HEK293 (cell line): Measurements from ENCODE around the gene UBE2G2.

Source experiments
- KLF10 ChIP-seq: fragments of 450-650 bp; IDR thresholded peaks from 2 replicates; pipeline ENCODE4 v1.5.1; 2018; ENCODE audit warnings: missing biosample characterization, mild to moderate bottlenecking, missing genetic modification characterization
- KLF8 ChIP-seq: fragments of 450-650 bp; formaldehyde crosslinking; IDR thresholded peaks from 2 replicates; pipeline ENCODE4 v1.5.1; 2016; ENCODE audit warnings: missing biosample characterization, missing genetic modification characterization
- OSR2 ChIP-seq: fragments of 450-650 bp; formaldehyde crosslinking; IDR thresholded peaks from 2 replicates; pipeline ENCODE4 v1.5.1; 2016; ENCODE audit warnings: missing biosample characterization, missing genetic modification characterization
- WT1 ChIP-seq: fragments of 450-650 bp; formaldehyde crosslinking; IDR thresholded peaks from 2 replicates; pipeline ENCODE4 v1.5.1; 2016; ENCODE audit warnings: missing biosample characterization, missing genetic modification characterization
- YY1 ChIP-seq: fragments of 450-650 bp; formaldehyde crosslinking; IDR thresholded peaks from 2 replicates; pipeline ENCODE4 v1.5.1; 2018; ENCODE audit warnings: missing biosample characterization, missing genetic modification characterization
- ZFHX2 ChIP-seq: fragments of 450-650 bp; formaldehyde crosslinking; conservative IDR thresholded peaks from 2 replicates; pipeline ENCODE4 v1.5.1; 2016; ENCODE audit warnings: missing biosample characterization, missing genetic modification characterization
- ZFP37 ChIP-seq: fragments of 450-650 bp; formaldehyde crosslinking; IDR thresholded peaks from 2 replicates; pipeline ENCODE4 v1.5.1; 2016; ENCODE audit warnings: missing biosample characterization, missing genetic modification characterization
- ZNF184 ChIP-seq: fragments of 450-650 bp; IDR thresholded peaks from 2 replicates; pipeline ENCODE4 v1.5.1; 2018; ENCODE audit warnings: missing biosample characterization, mild to moderate bottlenecking, missing genetic modification characterization
- ZNF221 ChIP-seq: fragments of 450-650 bp; formaldehyde crosslinking; IDR thresholded peaks from 2 replicates; pipeline ENCODE4 v1.5.1; 2017; ENCODE audit warnings: missing biosample characterization, missing genetic modification characterization, borderline replicate concordance
- ZNF23 ChIP-seq: fragments of 450-650 bp; formaldehyde crosslinking; IDR thresholded peaks from 2 replicates; pipeline ENCODE4 v1.5.1; 2016; ENCODE audit warnings: missing biosample characterization, missing genetic modification characterization, borderline replicate concordance
- ZNF311 ChIP-seq: fragments of 450-650 bp; formaldehyde crosslinking; IDR thresholded peaks from 2 replicates; pipeline ENCODE4 v1.5.1; 2017; ENCODE audit warnings: missing biosample characterization, missing genetic modification characterization, borderline replicate concordance
- ZNF341 ChIP-seq: fragments of 450-650 bp; formaldehyde crosslinking; IDR thresholded peaks from 2 replicates; pipeline ENCODE4; 2016; ENCODE audit warnings: low read depth, missing biosample characterization, missing genetic modification characterization
- ZNF37A ChIP-seq: fragments of 450-650 bp; IDR thresholded peaks from 2 replicates; pipeline ENCODE4 v1.5.1; 2018; ENCODE audit warnings: missing biosample characterization, missing genetic modification characterization
- ZNF510 ChIP-seq: fragments of 450-650 bp; formaldehyde crosslinking; IDR thresholded peaks from 2 replicates; pipeline ENCODE4 v1.5.1; 2018; ENCODE audit warnings: mild to moderate bottlenecking, missing genetic modification characterization, missing biosample characterization; ENCODE audit not compliant: insufficient replicate concordance
- ZNF530 ChIP-seq: fragments of 450-650 bp; formaldehyde crosslinking; IDR thresholded peaks from 2 replicates; pipeline ENCODE4 v1.5.1; 2016; ENCODE audit warnings: low read depth, missing biosample characterization, missing genetic modification characterization
- ZNF549 ChIP-seq: fragments of 450-650 bp; IDR thresholded peaks from 2 replicates; pipeline ENCODE4 v1.5.1; 2018; ENCODE audit warnings: missing biosample characterization, missing genetic modification characterization, mild to moderate bottlenecking, inconsistent platforms, moderate library complexity
- ZNF561 ChIP-seq: fragments of 450-650 bp; IDR thresholded peaks from 2 replicates; pipeline ENCODE4 v1.5.1; 2018; ENCODE audit warnings: missing biosample characterization, missing genetic modification characterization, borderline replicate concordance
- ZNF621 ChIP-seq: fragments of 450-650 bp; formaldehyde crosslinking; IDR thresholded peaks from 2 replicates; pipeline ENCODE4 v1.5.1; 2017; ENCODE audit warnings: missing biosample characterization, missing genetic modification characterization
- ZNF677 ChIP-seq: fragments of 450-650 bp; IDR thresholded peaks from 2 replicates; pipeline ENCODE4 v1.5.0; 2018; ENCODE audit warnings: missing biosample characterization, mild to moderate bottlenecking, missing genetic modification characterization, moderate library complexity
- ZNF701 ChIP-seq: fragments of 450-650 bp; formaldehyde crosslinking; IDR thresholded peaks from 2 replicates; pipeline ENCODE4 v1.5.1; 2016; ENCODE audit warnings: missing biosample characterization, missing genetic modification characterization
- ZNF707 ChIP-seq: fragments of 450-650 bp; formaldehyde crosslinking; IDR thresholded peaks from 2 replicates; pipeline ENCODE4 v1.5.1; 2016; ENCODE audit warnings: missing biosample characterization, missing genetic modification characterization
- ZNF768 ChIP-seq: fragments of 450-650 bp; formaldehyde crosslinking; IDR thresholded peaks from 2 replicates; pipeline ENCODE4 v1.5.1; 2018; ENCODE audit warnings: missing biosample characterization, mild to moderate bottlenecking, missing genetic modification characterization
- ZNF785 ChIP-seq: fragments of 450-650 bp; formaldehyde crosslinking; IDR thresholded peaks from 2 replicates; pipeline ENCODE4 v1.5.1; 2016; ENCODE audit warnings: missing biosample characterization, missing genetic modification characterization
- ZSCAN30 ChIP-seq: fragments of 450-650 bp; IDR thresholded peaks from 2 replicates; pipeline ENCODE4 v1.5.1; 2018; ENCODE audit warnings: missing biosample characterization, mild to moderate bottlenecking, missing genetic modification characterization, moderate library complexity
- TF ChIP-seq, protein P1 (sequence below): fragments of 450-650 bp; formaldehyde crosslinking; IDR thresholded peaks from 2 replicates; pipeline ENCODE4 v1.5.1; 2016; ENCODE audit warnings: missing biosample characterization, missing genetic modification characterization
- TF ChIP-seq, protein P2 (sequence below): fragments of 450-650 bp; formaldehyde crosslinking; IDR thresholded peaks from 2 replicates; pipeline ENCODE4 v1.5.1; 2016; ENCODE audit warnings: missing biosample characterization, missing genetic modification characterization
- TF ChIP-seq, protein P3 (sequence below): IDR thresholded peaks from 2 replicates; pipeline ENCODE4 v1.6.1; 2011; ENCODE audit warnings: mild to moderate bottlenecking, low read depth, low read length, borderline replicate concordance
- TF ChIP-seq, protein P4 (sequence below): fragments of 450-650 bp; formaldehyde crosslinking; IDR thresholded peaks from 2 replicates; pipeline ENCODE4 v1.5.1; 2017; ENCODE audit warnings: missing biosample characterization, missing genetic modification characterization
- TF ChIP-seq, protein P5 (sequence below): fragments of 450-650 bp; formaldehyde crosslinking; IDR thresholded peaks from 2 replicates; pipeline ENCODE4 v1.5.1; 2016; ENCODE audit warnings: missing biosample characterization, missing genetic modification characterization
- TF ChIP-seq, protein P6 (sequence below): fragments of 450-650 bp; formaldehyde crosslinking; IDR thresholded peaks from 2 replicates; pipeline ENCODE4 v1.5.1; 2017; ENCODE audit warnings: missing biosample characterization, missing genetic modification characterization
- TF ChIP-seq, protein P7 (sequence below): fragments of 450-650 bp; formaldehyde crosslinking; IDR thresholded peaks from 2 replicates; pipeline ENCODE4 v1.5.1; 2016; ENCODE audit warnings: missing biosample characterization, missing genetic modification characterization

Gene UBE2G2

DNA sequence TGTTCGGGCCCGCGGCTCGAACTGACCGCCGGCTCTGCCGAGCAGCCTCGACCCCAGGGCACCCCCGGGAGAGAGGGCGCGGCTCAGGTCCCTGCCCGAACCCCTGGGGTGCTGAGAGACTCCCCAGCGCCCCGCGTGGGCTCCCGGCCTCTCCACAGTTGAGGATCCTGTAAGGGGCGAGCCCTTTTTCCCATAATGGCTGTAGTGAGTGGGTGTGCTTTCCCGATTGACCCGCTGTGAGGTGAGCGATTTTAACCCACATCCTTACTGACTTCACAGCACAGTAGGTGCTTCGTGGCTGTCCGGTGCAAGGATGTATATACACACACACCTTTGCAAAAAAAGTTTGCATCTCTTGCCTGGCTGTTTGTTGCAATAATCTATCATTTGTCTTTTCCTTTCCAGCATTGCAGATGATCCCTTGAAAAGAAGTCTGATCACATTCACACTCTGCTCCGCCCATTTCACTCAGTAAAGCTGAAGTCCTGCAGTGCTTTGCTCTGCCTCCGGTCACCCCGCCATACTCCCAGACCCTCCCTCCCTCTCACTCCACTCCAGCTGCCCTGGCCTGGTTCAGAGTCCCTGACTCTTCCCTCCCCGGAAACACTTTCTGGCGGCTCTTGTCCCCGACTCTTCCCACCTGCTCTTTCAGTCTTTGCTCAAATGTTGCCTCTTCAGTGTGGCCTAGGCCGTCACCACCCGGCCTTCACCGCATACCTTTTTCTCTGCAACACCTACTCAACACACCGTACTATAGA, 955 bp upstream of the UBE2G2 start (continued):
- TF ChIP-seq, protein P1, sequence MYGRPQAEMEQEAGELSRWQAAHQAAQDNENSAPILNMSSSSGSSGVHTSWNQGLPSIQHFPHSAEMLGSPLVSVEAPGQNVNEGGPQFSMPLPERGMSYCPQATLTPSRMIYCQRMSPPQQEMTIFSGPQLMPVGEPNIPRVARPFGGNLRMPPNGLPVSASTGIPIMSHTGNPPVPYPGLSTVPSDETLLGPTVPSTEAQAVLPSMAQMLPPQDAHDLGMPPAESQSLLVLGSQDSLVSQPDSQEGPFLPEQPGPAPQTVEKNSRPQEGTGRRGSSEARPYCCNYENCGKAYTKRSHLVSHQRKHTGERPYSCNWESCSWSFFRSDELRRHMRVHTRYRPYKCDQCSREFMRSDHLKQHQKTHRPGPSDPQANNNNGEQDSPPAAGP = no peak
- no peak for TF ChIP-seq ZNF785
- no peak for TF ChIP-seq OSR2
- peak; percentile 35; the same call in 1 of the 2 replicates for TF ChIP-seq ZNF561 (tag by site-specific recombination)
- TF ChIP-seq ZSCAN30 = no peak
- no peak for TF ChIP-seq ZNF768 (tag by site-specific recombination)
- no peak for TF ChIP-seq YY1
- TF ChIP-seq ZNF621 (tag by site-specific recombination) = no peak
- TF ChIP-seq ZNF184 (tag by site-specific recombination) = 0 out of 2 replicates have a peak, but pooled peaks have one; percentile 8
- TF ChIP-seq ZNF221 (tag by site-specific recombination) = no peak
- TF ChIP-seq ZNF23 (tag by site-specific recombination) = no peak
- TF ChIP-seq WT1 (tag by site-specific recombination) = no peak
- no peak for TF ChIP-seq ZNF707 (tag by site-specific recombination)
- no peak for TF ChIP-seq ZNF510
- TF ChIP-seq ZNF677 (tag by site-specific recombination) = no peak
- TF ChIP-seq, protein P2, sequence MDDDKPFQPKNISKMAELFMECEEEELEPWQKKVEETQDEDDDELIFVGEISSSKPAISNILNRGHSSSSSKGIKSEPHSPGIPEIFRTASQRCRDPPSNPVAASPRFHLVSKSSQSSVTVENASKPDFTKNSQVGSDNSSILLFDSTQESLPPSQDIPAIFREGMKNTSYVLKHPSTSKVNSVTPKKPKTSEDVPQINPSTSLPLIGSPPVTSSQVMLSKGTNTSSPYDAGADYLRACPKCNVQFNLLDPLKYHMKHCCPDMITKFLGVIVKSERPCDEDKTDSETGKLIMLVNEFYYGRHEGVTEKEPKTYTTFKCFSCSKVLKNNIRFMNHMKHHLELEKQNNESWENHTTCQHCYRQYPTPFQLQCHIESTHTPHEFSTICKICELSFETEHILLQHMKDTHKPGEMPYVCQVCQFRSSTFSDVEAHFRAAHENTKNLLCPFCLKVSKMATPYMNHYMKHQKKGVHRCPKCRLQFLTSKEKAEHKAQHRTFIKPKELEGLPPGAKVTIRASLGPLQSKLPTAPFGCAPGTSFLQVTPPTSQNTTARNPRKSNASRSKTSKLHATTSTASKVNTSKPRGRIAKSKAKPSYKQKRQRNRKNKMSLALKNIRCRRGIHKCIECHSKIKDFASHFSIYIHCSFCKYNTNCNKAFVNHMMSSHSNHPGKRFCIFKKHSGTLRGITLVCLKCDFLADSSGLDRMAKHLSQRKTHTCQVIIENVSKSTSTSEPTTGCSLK (tag by site-specific recombination) = no peak
- no peak for TF ChIP-seq ZNF37A (tag by site-specific recombination)
- no peak for TF ChIP-seq KLF8 (tag by site-specific recombination)
- TF ChIP-seq ZNF530 (tag by site-specific recombination) = no peak
- TF ChIP-seq, protein P3, sequence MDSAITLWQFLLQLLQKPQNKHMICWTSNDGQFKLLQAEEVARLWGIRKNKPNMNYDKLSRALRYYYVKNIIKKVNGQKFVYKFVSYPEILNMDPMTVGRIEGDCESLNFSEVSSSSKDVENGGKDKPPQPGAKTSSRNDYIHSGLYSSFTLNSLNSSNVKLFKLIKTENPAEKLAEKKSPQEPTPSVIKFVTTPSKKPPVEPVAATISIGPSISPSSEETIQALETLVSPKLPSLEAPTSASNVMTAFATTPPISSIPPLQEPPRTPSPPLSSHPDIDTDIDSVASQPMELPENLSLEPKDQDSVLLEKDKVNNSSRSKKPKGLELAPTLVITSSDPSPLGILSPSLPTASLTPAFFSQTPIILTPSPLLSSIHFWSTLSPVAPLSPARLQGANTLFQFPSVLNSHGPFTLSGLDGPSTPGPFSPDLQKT = no peak
- TF ChIP-seq, protein P4, sequence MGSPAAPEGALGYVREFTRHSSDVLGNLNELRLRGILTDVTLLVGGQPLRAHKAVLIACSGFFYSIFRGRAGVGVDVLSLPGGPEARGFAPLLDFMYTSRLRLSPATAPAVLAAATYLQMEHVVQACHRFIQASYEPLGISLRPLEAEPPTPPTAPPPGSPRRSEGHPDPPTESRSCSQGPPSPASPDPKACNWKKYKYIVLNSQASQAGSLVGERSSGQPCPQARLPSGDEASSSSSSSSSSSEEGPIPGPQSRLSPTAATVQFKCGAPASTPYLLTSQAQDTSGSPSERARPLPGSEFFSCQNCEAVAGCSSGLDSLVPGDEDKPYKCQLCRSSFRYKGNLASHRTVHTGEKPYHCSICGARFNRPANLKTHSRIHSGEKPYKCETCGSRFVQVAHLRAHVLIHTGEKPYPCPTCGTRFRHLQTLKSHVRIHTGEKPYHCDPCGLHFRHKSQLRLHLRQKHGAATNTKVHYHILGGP = no peak
- TF ChIP-seq ZNF549 (tag by site-specific recombination) = no peak
- TF ChIP-seq, protein P5, sequence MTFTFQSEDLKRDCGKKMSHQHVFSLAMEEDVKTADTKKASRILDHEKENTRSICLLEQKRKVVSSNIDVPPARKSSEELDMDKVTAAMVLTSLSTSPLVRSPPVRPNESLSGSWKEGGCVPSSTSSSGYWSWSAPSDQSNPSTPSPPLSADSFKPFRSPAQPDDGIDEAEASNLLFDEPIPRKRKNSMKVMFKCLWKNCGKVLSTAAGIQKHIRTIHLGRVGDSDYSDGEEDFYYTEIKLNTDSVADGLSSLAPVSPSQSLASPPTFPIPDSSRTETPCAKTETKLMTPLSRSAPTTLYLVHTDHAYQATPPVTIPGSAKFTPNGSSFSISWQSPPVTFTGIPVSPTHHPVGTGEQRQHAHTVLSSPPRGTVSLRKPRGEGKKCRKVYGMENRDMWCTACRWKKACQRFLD (tag by site-specific recombination) = no peak
- no peak for TF ChIP-seq ZFP37
- TF ChIP-seq ZNF341 (tag by site-specific recombination) = no peak
- TF ChIP-seq, protein P6, sequence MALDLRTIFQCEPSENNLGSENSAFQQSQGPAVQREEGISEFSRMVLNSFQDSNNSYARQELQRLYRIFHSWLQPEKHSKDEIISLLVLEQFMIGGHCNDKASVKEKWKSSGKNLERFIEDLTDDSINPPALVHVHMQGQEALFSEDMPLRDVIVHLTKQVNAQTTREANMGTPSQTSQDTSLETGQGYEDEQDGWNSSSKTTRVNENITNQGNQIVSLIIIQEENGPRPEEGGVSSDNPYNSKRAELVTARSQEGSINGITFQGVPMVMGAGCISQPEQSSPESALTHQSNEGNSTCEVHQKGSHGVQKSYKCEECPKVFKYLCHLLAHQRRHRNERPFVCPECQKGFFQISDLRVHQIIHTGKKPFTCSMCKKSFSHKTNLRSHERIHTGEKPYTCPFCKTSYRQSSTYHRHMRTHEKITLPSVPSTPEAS = no peak
- no peak for TF ChIP-seq ZNF701 (tag by site-specific recombination)
- TF ChIP-seq ZFHX2 = peak; percentile 59
- TF ChIP-seq KLF10 (tag by site-specific recombination) = no peak
- TF ChIP-seq, protein P7, sequence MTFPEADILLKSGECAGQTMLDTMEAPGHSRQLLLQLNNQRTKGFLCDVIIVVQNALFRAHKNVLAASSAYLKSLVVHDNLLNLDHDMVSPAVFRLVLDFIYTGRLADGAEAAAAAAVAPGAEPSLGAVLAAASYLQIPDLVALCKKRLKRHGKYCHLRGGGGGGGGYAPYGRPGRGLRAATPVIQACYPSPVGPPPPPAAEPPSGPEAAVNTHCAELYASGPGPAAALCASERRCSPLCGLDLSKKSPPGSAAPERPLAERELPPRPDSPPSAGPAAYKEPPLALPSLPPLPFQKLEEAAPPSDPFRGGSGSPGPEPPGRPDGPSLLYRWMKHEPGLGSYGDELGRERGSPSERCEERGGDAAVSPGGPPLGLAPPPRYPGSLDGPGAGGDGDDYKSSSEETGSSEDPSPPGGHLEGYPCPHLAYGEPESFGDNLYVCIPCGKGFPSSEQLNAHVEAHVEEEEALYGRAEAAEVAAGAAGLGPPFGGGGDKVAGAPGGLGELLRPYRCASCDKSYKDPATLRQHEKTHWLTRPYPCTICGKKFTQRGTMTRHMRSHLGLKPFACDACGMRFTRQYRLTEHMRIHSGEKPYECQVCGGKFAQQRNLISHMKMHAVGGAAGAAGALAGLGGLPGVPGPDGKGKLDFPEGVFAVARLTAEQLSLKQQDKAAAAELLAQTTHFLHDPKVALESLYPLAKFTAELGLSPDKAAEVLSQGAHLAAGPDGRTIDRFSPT (tag by site-specific recombination) = no peak
- no peak for TF ChIP-seq ZNF311 (tag by site-specific recombination)
